HepG2 (cell line): ENCODE results near the gene GSDMA. TPM values are rescaled to one million over a fixed set of nuclear protein-coding genes. Genes with fewer than 3 reads are reported as not detected.

Source experiments
- ATAC-seq: fragments of 200-7000 bp; cut with Tn5 transposase; 3 replicates; pipeline ENCODE4 v1.9.1; 2020; ENCODE audit warnings: mild to moderate bottlenecking, moderate library complexity
- BruUV-seq: library from RNA; stranded (reverse); fragments of 400-500 nt; replicated peaks from 2 replicates; lab custom pipeline; 2021; lab: Mats Ljungman, UMichigan
- CTCF ChIA-PET: fragments of 300-600 bp; formaldehyde crosslinking; extraction: SDS; loops from one replicate; lab custom pipeline; 2021; ENCODE audit warnings: low total read pairs, inconsistent platforms, low intra/inter-chr PET ratio; lab: Yijun Ruan, JAX
- POLR2A ChIA-PET: fragments of 350-600 bp; sonication (Branson Sonifier 250); formaldehyde crosslinking; loops from one replicate; lab custom pipeline; 2020; ENCODE audit warnings: antibody characterized with exemption, inconsistent platforms; lab: Yijun Ruan, JAX
- DNase-seq: peaks from one replicate; pipeline ENCODE4 v3.0.0-alpha.2; 2015; ENCODE audit warnings: low spot score
- FAIRE-seq: peaks from 3 replicates; lab custom pipeline; 2011; peaks lifted over from hg19 to GRCh38; lab: Jason Lieb, UNC
- H2AFZ ChIP-seq: one replicate; pipeline ENCODE4 v1.6.1; 2011; ENCODE audit warnings: low read length, inconsistent platforms
- H3K27ac ChIP-seq: fragments of 300-600 bp; 3 replicates; pipeline ENCODE4 v1.8.0; 2011; ENCODE audit warnings: mixed run types, mild to moderate bottlenecking, mixed read lengths, low read length, inconsistent platforms; ENCODE audit not compliant: insufficient read depth; ENCODE audit errors: extremely low read length
- H3K27me3 ChIP-seq, 2 experiments: fragments of 200-600 bp in 1 of 2; 2 replicates in 1 of 2; 3 replicates in 1 of 2; pipeline versions ENCODE4 v1.6.0 to v1.8.0; 2011; ENCODE audit warnings: low read length in 2 of 2, mild to moderate bottlenecking in 2 of 2, moderate library complexity in 2 of 2, inconsistent platforms in 1 of 2; ENCODE audit not compliant: insufficient read depth in 2 of 2, control insufficient read depth in 1 of 2
- H3K36me3 ChIP-seq, 2 experiments: fragments of 200-600 bp in 1 of 2; replicated peaks in 1 of 2; 2 replicates in 1 of 2; 3 replicates in 1 of 2; pipeline versions ENCODE4 v1.5.1 to v1.8.0; 2011; ENCODE audit warnings: low read length in 2 of 2, inconsistent platforms in 1 of 2; ENCODE audit not compliant: insufficient read depth in 2 of 2, control insufficient read depth in 1 of 2
- H3K4me1 ChIP-seq: 2 replicates; pipeline ENCODE4 v1.5.1; 2012; ENCODE audit warnings: low read length, inconsistent platforms; ENCODE audit not compliant: insufficient read depth
- H3K4me2 ChIP-seq: 2 replicates; pipeline ENCODE4 v1.6.0; 2011; ENCODE audit warnings: low read depth, low read length, inconsistent platforms
- H3K4me3 ChIP-seq, 3 experiments: fragments of 200-600 bp in 1 of 3; sonication (generic), shearing (Covaris generic) in 1 of 3; replicated peaks in 1 of 3; 2 replicates each; pipeline ENCODE4 v1.5.1; 2011 to 2016; ENCODE audit warnings: low read length in 3 of 3, inconsistent platforms in 2 of 3, low read depth in 2 of 3, mild to moderate bottlenecking in 2 of 3, control low read depth in 1 of 3, mixed read lengths in 1 of 3; ENCODE audit not compliant: insufficient read depth in 1 of 3
- H3K79me2 ChIP-seq: one replicate; pipeline ENCODE4 v1.6.1; 2011; ENCODE audit warnings: low read length, inconsistent platforms; ENCODE audit not compliant: insufficient read depth
- H3K9ac ChIP-seq: 2 replicates; pipeline ENCODE4 v1.6.0; 2011; ENCODE audit warnings: mild to moderate bottlenecking, low read depth, low read length, inconsistent platforms; ENCODE audit not compliant: insufficient read depth
- H3K9me3 ChIP-seq: 2 replicates; pipeline ENCODE4 v1.5.1; 2012; ENCODE audit warnings: mild to moderate bottlenecking, low read length
- H4K20me1 ChIP-seq: 2 replicates; pipeline ENCODE4 v1.6.0; 2011; ENCODE audit warnings: inconsistent platforms, mild to moderate bottlenecking, low read length, moderate library complexity; ENCODE audit not compliant: insufficient read depth
- CCAR2 ChIP-seq: fragments of 200-400 bp; formaldehyde crosslinking; optimal IDR thresholded peaks from 2 replicates; pipeline ENCODE3; 2018; ENCODE audit warnings: low read depth, mild to moderate bottlenecking, low read length, moderate library complexity
- GLI4 ChIP-seq: sonication (generic); formaldehyde crosslinking; IDR thresholded peaks from 2 replicates; pipeline ENCODE4 v1.5.1; 2020; ENCODE audit warnings: missing genetic modification reagents, mild to moderate bottlenecking, moderate library complexity, borderline replicate concordance
- IKZF4 ChIP-seq: sonication (generic); formaldehyde crosslinking; IDR thresholded peaks from 2 replicates; pipeline ENCODE4 v1.5.1; 2020; ENCODE audit warnings: borderline replicate concordance, mild to moderate bottlenecking, low read depth, missing genetic modification reagents; ENCODE audit errors: not compliant biosample characterization
- KDM6A ChIP-seq: IDR thresholded peaks from 2 replicates; pipeline ENCODE4 v1.6.1; 2016; ENCODE audit warnings: low read depth
- MAFK ChIP-seq, 2 experiments: IDR thresholded peaks in 1 of 2; conservative IDR thresholded peaks in 1 of 2; 2 replicates each; pipeline ENCODE4 v1.6.1; 2011; ENCODE audit warnings: improper control_type of control experiment in 2 of 2, low read length in 2 of 2
- MXI1 ChIP-seq: IDR thresholded peaks from 3 replicates; pipeline ENCODE4 v1.6.1; 2012; ENCODE audit warnings: low read depth, low read length, inconsistent platforms, borderline replicate concordance
- NFIB ChIP-seq: sonication (generic); formaldehyde crosslinking; IDR thresholded peaks from 2 replicates; pipeline ENCODE4 v1.9.0; 2021; ENCODE audit warnings: missing genetic modification reagents, mild to moderate bottlenecking, borderline replicate concordance
- NR2F1 ChIP-seq, 2 experiments: fragments of 450-650 bp in 1 of 2; formaldehyde crosslinking in 1 of 2; IDR thresholded peaks; 2 replicates each; pipeline versions ENCODE4 v1.5.0 to v1.6.1; 2016 to 2020; ENCODE audit warnings: mild to moderate bottlenecking in 1 of 2, missing compliant biosample characterization in 1 of 2, missing genetic modification reagents in 1 of 2, moderate library complexity in 1 of 2
- POLR2A ChIP-seq, 2 experiments: IDR thresholded peaks; 2 replicates each; pipeline ENCODE4 v1.6.1; 2011; ENCODE audit warnings: low read depth in 2 of 2, low read length in 2 of 2, mild to moderate bottlenecking in 1 of 2, moderate library complexity in 1 of 2; ENCODE audit not compliant: insufficient read depth in 1 of 2
- SMC3 ChIP-seq: IDR thresholded peaks from 2 replicates; pipeline ENCODE4 v1.6.1; 2011; ENCODE audit warnings: low read length, improper control_type of control experiment
- ZFP62 ChIP-seq: sonication (generic); formaldehyde crosslinking; IDR thresholded peaks from 2 replicates; pipeline ENCODE4 v1.4.0; 2020; ENCODE audit warnings: missing genetic modification reagents
- ZFP82 ChIP-seq: sonication (generic); formaldehyde crosslinking; IDR thresholded peaks from 2 replicates; pipeline ENCODE4 v1.5.1; 2020; ENCODE audit warnings: mild to moderate bottlenecking, missing genetic modification reagents, borderline replicate concordance
- ZNF253 ChIP-seq: sonication (generic); formaldehyde crosslinking; IDR thresholded peaks from 2 replicates; pipeline ENCODE4 v1.8.0; 2022; ENCODE audit warnings: mild to moderate bottlenecking, missing genetic modification reagents, borderline replicate concordance
- ZNF274 ChIP-seq: sonication (generic); formaldehyde crosslinking; IDR thresholded peaks from 2 replicates; pipeline ENCODE4 v1.5.1; 2020; ENCODE audit warnings: mild to moderate bottlenecking, missing genetic modification reagents
- ZNF335 ChIP-seq: sonication (generic); formaldehyde crosslinking; IDR thresholded peaks from 2 replicates; pipeline ENCODE4 v1.4.0; 2020; ENCODE audit warnings: missing genetic modification reagents
- ZNF547 ChIP-seq: sonication (generic); formaldehyde crosslinking; IDR thresholded peaks from 2 replicates; pipeline ENCODE4 v1.5.1; 2020; ENCODE audit warnings: mild to moderate bottlenecking, missing genetic modification reagents
- ZNF569 ChIP-seq: sonication (generic); formaldehyde crosslinking; IDR thresholded peaks from 2 replicates; pipeline ENCODE4 v1.5.0; 2020; ENCODE audit warnings: mild to moderate bottlenecking, missing genetic modification reagents, moderate library complexity, borderline replicate concordance
- WGBS: methylation state at CpG from one replicate; pipeline ENCODE4 v1.1.6; 2017; ENCODE audit warnings: low lambda C conversion rate; 5-methylcytosine and 5-hydroxymethylcytosine counted together
- in situ Hi-C: cut with HindIII; loops from 2 replicates; pipeline ENCODE4 v1.10.0; 2017; ENCODE audit warnings: low pct_unique_long_range_greater_than_20kb; ENCODE audit not compliant: extremely low pct_ligation_motif_present
- intact Hi-C: fragments of 100-400 bp; cut with micrococcal nuclease; formaldehyde crosslinking; loops from one replicate; pipeline ENCODE4 v1.10.0; 2022; ENCODE audit not compliant: unreplicated experiment
- polyA plus RNA-seq, 8 experiments: library from polyadenylated mRNA; depleted of rRNA in 3 of 8; stranded (reverse) in 7 of 8; unstranded in 1 of 8; fragments of >200 nt; fragmentation: Illumina TruSeq in 4 of 8; extraction: Trizol in 4 of 8; gene quantifications; 2 replicates each; pipeline versions ENCODE4 v1.2.1 to v1.2.3, GENCODE V29; 2011 to 2016; ENCODE audit warnings: low read depth in 4 of 8, missing spikeins in 1 of 8, mixed read lengths in 1 of 8; ENCODE audit not compliant: insufficient read depth in 1 of 8
- total RNA-seq, 5 experiments: library from RNA; depleted of rRNA; stranded (reverse); fragments of >200 nt; fragmentation: Illumina TruSeq; extraction: Trizol; gene quantifications; 2 replicates each; pipeline ENCODE4 v1.2.3, GENCODE V29; 2016; ENCODE audit warnings: low read depth in 1 of 5
- TF ChIP-seq, protein P1 (sequence below): sonication (generic); formaldehyde crosslinking; IDR thresholded peaks from 2 replicates; pipeline ENCODE4 v1.4.0; 2020; ENCODE audit warnings: low read depth, mild to moderate bottlenecking, missing genetic modification reagents
- TF ChIP-seq, protein P2 (sequence below): sonication (generic); formaldehyde crosslinking; IDR thresholded peaks from 2 replicates; pipeline ENCODE4 v1.8.0; 2022; ENCODE audit warnings: missing genetic modification reagents, mild to moderate bottlenecking, inconsistent platforms, borderline replicate concordance

The GSDMA gene
- total and polyA plus RNA-seq, 2 of the 13 experiments (the other 11 are each of a cell fraction or from before 2014, with no cell fraction given): not detected

DNA sequence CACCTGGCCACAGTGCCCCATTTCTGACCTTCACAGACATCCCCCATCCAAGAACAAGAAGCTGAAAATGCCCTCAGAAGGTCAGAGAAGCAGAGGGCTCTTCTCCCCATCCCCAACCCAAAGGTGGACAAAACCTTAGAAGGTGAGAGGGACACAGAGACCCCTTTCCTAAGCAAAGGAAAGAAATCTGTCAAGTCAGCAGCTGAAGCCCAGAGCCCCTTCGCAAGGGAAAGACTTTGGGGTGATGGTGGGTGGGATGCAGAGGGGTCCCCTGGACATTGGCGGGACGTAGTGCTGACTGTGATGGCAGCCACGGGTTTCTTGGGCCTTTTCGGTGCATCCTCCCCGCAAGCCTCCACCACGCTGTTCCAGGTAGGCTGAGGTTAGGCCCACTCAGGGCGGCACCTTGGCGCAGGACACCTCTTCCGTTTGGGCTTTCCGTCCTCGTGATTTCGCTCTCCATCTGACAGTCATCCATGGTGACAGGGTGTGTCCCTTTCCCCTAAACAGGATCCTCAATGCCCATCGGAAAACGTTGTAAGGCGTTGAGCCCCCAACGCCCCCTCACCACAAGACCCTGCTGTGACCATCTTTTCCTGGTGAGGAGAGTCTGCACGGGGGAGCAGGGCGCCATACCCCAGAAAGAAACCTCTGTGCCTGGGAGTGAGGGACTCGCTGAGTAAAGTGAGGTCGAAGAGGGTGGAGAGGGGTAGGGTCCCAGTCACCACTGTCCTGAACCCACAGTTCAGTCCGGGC is 10.7 kb upstream of the GSDMA start (continued):
- TF ChIP-seq MXI1 (no peak), SMC3 (no peak), MAFK (conservative IDR thresholded peaks at IDR 0.05 in 1 of 2, IDR thresholded peaks at IDR 0.05 in 1 of 2; ENCODE audit: low read length in 2 of 2) (peak; percentile 81 to 88), KDM6A (no peak), ZNF253 (no peak), NFIB (no peak), ZNF569 (CRISPR knock-in tag) (no peak)
- TF ChIP-seq, all 625 proteins: peak for 49

DNA sequence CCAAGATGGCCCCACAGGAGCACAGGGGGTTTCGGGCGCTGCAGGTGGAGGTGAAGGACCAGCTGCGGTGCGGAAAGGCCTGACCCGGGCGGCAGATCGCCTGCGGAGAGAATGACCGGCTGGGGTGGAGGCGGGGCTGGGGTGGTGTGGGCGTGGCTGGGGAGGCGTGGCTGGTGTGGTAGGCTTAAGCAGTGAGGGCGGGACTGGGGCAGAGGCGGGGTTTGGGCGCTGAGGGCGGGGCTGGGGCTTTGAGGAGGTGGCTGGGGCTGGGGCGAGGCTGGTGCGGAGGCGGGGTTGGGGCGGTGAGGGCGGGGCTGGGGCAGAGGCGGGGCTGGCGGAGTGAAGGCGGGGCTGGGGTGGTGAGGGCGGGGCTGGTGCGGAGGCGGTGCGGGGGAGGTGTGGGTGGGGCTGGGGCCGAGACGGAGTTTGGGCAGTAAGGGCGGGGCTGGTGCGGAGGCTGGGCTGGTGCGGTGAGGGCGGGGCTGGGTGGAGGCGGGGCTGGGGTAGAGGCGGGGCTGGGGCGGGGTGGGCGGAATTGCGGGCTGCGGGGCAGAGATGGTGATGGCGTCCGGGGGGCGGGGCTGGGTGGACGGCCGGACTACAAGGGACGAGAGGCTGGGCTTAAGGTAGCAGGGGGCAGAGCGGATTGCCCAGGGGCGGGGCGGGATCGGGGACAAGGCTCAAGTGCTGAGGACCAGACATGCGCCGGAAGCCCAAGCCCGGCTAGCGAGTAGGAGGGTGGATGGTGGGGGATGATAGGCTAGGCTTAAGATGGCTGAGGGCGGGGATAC is 9.9 kb upstream of the GSDMA start:
- Histone ChIP-seq H3K27me3 (peaks cover under 1 to 11% of the 10 kb centered on the region in 2 experiments; a peak in 3 of 5 replicates), H3K9me3 (no peaks in the 10 kb centered on the region), H3K4me3 (peak overlapping the region; percentile 48 to 79 (median 51)), H2AFZ (no peak overlapping the region), H3K79me2 (no peaks in the 10 kb centered on the region), H3K4me2 (peak overlapping the region; percentile 98), H3K9ac (peak overlapping the region; percentile 64), H3K36me3 (no peaks in the 10 kb centered on the region), H3K4me1 (peaks cover 64% of the 10 kb centered on the region), H3K27ac (no peak overlapping the region), H4K20me1 (no peaks in the 10 kb centered on the region)
- POLR2A ChIA-PET: interaction anchor here (0.7 to 4.6 kb wide), 4 partner anchors 24 to 29 kb away, joined by 3 to 21 read pairs (median 10); partner anchors contain the start of genes LRRC3C, ORMDL3 and PSMD3
- WGBS: 2% methylated on average over 51 of the region's 55 CpGs
- CTCF ChIA-PET: no interaction called here
- ATAC-seq: peak; percentile 92
- peak; percentile 94 for DNase-seq
- BruUV-seq: no TSS peak
- in situ Hi-C loops: no loop called here
- FAIRE-seq: peak; percentile 75
- intact Hi-C loops: loop anchor here (2.0 kb wide), 1 partner anchor 14 kb away; no protein-coding TSS in a partner anchor
- TF ChIP-seq POLR2A (IDR thresholded peaks at IDR 0.05; ENCODE audit: insufficient read depth in 1 of 2, low read depth in 2 of 2, low read length in 2 of 2): peak in 1 of 2 experiments; percentile 77; a peak in 2 of 4 replicates
- no peak; the same call in 1 of the 2 replicates for TF ChIP-seq SMC3
- 0 out of 2 replicates have a peak, but pooled peaks have one; percentile 12 for TF ChIP-seq ZNF274 (CRISPR knock-in tag)
- TF ChIP-seq, protein P1, sequence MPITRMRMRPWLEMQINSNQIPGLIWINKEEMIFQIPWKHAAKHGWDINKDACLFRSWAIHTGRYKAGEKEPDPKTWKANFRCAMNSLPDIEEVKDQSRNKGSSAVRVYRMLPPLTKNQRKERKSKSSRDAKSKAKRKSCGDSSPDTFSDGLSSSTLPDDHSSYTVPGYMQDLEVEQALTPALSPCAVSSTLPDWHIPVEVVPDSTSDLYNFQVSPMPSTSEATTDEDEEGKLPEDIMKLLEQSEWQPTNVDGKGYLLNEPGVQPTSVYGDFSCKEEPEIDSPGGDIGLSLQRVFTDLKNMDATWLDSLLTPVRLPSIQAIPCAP (CRISPR knock-in tag): no peak
- TF ChIP-seq ZFP62: no peak
- TF ChIP-seq NR2F1 (CRISPR knock-in tag; IDR thresholded peaks at IDR 0.05): no peak
- no peak for TF ChIP-seq GLI4 (CRISPR knock-in tag)
- no peak for TF ChIP-seq ZFP82 (CRISPR knock-in tag)
- no peak for TF ChIP-seq ZNF547 (CRISPR knock-in tag)
- TF ChIP-seq IKZF4 (CRISPR knock-in tag): no peak
- no peak for TF ChIP-seq ZNF335 (CRISPR knock-in tag)
- TF ChIP-seq CCAR2: no peak
- TF ChIP-seq, protein P2, sequence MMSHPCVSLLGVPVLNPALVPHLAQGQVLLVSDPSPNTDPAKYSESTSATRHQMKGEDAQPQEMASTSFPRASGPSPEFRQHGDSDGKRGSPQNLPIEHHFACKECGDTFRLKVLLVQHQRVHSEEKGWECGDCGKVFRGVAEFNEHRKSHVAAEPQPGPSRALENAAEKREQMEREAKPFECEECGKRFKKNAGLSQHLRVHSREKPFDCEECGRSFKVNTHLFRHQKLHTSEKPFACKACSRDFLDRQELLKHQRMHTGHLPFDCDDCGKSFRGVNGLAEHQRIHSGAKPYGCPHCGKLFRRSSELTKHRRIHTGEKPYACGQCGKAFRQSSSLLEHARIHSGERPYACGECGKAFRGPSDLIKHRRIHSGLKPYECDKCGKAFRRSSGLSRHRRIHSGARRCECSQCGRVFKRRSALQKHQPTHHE (CRISPR knock-in tag): no peak
